CD14-positive monocyte (primary cell): Measurements from ENCODE around the gene DQX1. TPM values are rescaled to one million over a fixed set of nuclear protein-coding genes. Genes with fewer than 3 reads are reported as not detected.
A peak's percentile ranks its signal among the peaks of the same experiment; 100 is the strongest.

Experiments used
- DNase-seq, 3 donors: peaks; one replicate each; pipeline ENCODE4 v3.0.0-alpha.2; 2011 to 2022
- H2AFZ ChIP-seq: 2 replicates; pipeline ENCODE4 v1.6.0; 2012; ENCODE audit warnings: mild to moderate bottlenecking, low read depth, low read length, inconsistent platforms; ENCODE audit not compliant: insufficient read depth, poor library complexity, severe bottlenecking
- H3K27ac ChIP-seq, 2 donors: 1 replicate in 1 of 2; 2 replicates in 1 of 2; pipeline ENCODE4 v1.5.1; 2012 to 2013; ENCODE audit warnings: low read length in 2 of 2, control low read depth in 1 of 2, inconsistent platforms in 1 of 2, low read depth in 1 of 2, mild to moderate bottlenecking in 1 of 2
- H3K27me3 ChIP-seq, 2 donors: one replicate each; pipeline versions ENCODE4 v1.6.0 to v1.6.1; 2011 to 2013; ENCODE audit warnings: low read length in 2 of 2; ENCODE audit not compliant: control insufficient read depth in 2 of 2, insufficient read depth in 2 of 2
- H3K36me3 ChIP-seq, 2 donors: replicated peaks in 1 of 2; 1 replicate in 1 of 2; 2 replicates in 1 of 2; pipeline versions ENCODE4 v1.5.1 to v1.6.1; 2012 to 2013; ENCODE audit warnings: low read length in 2 of 2, control low read depth in 1 of 2, inconsistent platforms in 1 of 2, mild to moderate bottlenecking in 1 of 2; ENCODE audit not compliant: insufficient read depth in 2 of 2, control insufficient read depth in 1 of 2
- H3K4me1 ChIP-seq, 2 donors: 1 replicate in 1 of 2; 2 replicates in 1 of 2; pipeline versions ENCODE4 v1.5.1 to v1.6.1; 2012 to 2013; ENCODE audit warnings: low read length in 2 of 2, control low read depth in 1 of 2, inconsistent platforms in 1 of 2, mild to moderate bottlenecking in 1 of 2, moderate library complexity in 1 of 2; ENCODE audit not compliant: insufficient read depth in 2 of 2, control insufficient read depth in 1 of 2
- H3K4me2 ChIP-seq: replicated peaks from 2 replicates; pipeline ENCODE3; 2012; ENCODE audit warnings: low read length, moderate library complexity, mild to moderate bottlenecking; ENCODE audit not compliant: poor library complexity, severe bottlenecking; ENCODE audit errors: extremely low read depth
- H3K4me3 ChIP-seq, 3 experiments: fragments of 200-600 bp in 1 of 3; sonication (generic) in 1 of 3; replicated peaks in 1 of 3; 1 replicate in 2 of 3; 2 replicates in 1 of 3; pipeline ENCODE4 v1.5.1; 2011 to 2013; ENCODE audit warnings: low read length in 3 of 3, mild to moderate bottlenecking in 3 of 3, control low read depth in 2 of 3, low read depth in 2 of 3, inconsistent platforms in 1 of 3, moderate library complexity in 1 of 3
- H3K79me2 ChIP-seq: 2 replicates; pipeline ENCODE4 v1.6.0; 2012; ENCODE audit warnings: mild to moderate bottlenecking, control low read depth, inconsistent platforms, low read length, moderate library complexity; ENCODE audit not compliant: insufficient read depth
- H3K9ac ChIP-seq: 2 replicates; pipeline ENCODE4 v1.6.0; 2017; ENCODE audit warnings: low read length, mild to moderate bottlenecking; ENCODE audit not compliant: insufficient read depth, poor library complexity, severe bottlenecking
- H3K9me3 ChIP-seq, 2 donors: replicated peaks in 1 of 2; 1 replicate in 1 of 2; 2 replicates in 1 of 2; pipeline versions ENCODE4 v1.5.1 to v1.6.1; 2012 to 2013; ENCODE audit warnings: low read length in 2 of 2, control low read depth in 1 of 2; ENCODE audit not compliant: control insufficient read depth in 1 of 2, insufficient read depth in 1 of 2
- H4K20me1 ChIP-seq: 2 replicates; pipeline ENCODE4 v1.6.0; 2012; ENCODE audit warnings: mild to moderate bottlenecking, low read length, control low read depth, moderate library complexity; ENCODE audit not compliant: insufficient read depth
- H3K27ac Mint-ChIP-seq, 7 donors: one replicate each; pipeline ENCODE4 v1.8.0; 2020; ENCODE audit warnings: mild to moderate bottlenecking in 7 of 7, mixed read lengths in 7 of 7, moderate library complexity in 6 of 7, inconsistent platforms in 2 of 7
- H3K27me3 Mint-ChIP-seq, 3 donors: one replicate each; pipeline ENCODE4 v1.8.0; 2021 to 2022; ENCODE audit warnings: low read depth in 3 of 3, mild to moderate bottlenecking in 3 of 3, mixed read lengths in 3 of 3, moderate library complexity in 3 of 3, inconsistent platforms in 1 of 3
- H3K36me3 Mint-ChIP-seq, 2 donors: one replicate each; pipeline ENCODE4 v1.8.0; 2020; ENCODE audit warnings: mixed read lengths in 2 of 2, inconsistent platforms in 1 of 2, mild to moderate bottlenecking in 1 of 2
- H3K4me1 Mint-ChIP-seq: one replicate; pipeline ENCODE4 v1.8.0; 2020; ENCODE audit warnings: mild to moderate bottlenecking, mixed read lengths
- H3K4me3 Mint-ChIP-seq, 2 donors: one replicate each; pipeline ENCODE4 v1.8.0; 2020; ENCODE audit warnings: mild to moderate bottlenecking in 2 of 2, mixed read lengths in 2 of 2, moderate library complexity in 1 of 2
- H3K9me3 Mint-ChIP-seq, 7 donors: one replicate each; pipeline ENCODE4 v1.8.0; 2020 to 2022; ENCODE audit warnings: mixed read lengths in 7 of 7, mild to moderate bottlenecking in 6 of 7, moderate library complexity in 6 of 7, inconsistent platforms in 2 of 7
- WGBS: methylation state at CpG from one replicate; pipeline ENCODE4 v1.1.5; 2013; ENCODE audit warnings: missing lambda C conversion rate; ENCODE audit not compliant: insufficient coverage; 5-methylcytosine and 5-hydroxymethylcytosine counted together
- intact Hi-C, 2 donors: fragments of 100-400 bp; cut with micrococcal nuclease; formaldehyde crosslinking; loops; one replicate each; pipeline versions ENCODE4 v1.15.0 to v1.15.1; 2023
- polyA plus RNA-seq, 3 donors: library from polyadenylated mRNA; depleted of rRNA in 1 of 3; unstranded in 2 of 3; stranded (reverse) in 1 of 3; fragments of 300-500 nt in 2 of 3; fragments of >200 nt in 1 of 3; fragmentation: Illumina TruSeq in 2 of 3; gene quantifications; 1 replicate in 2 of 3; 2 replicates in 1 of 3; pipeline ENCODE4 v1.2.3, GENCODE V29; 2012 to 2021
- TF ChIP-seq, protein P1 (sequence below): fragments of 200-600 bp; IDR thresholded peaks from one replicate; pipeline ENCODE4 v1.8.0; 2022; ENCODE audit warnings: antibody characterized with exemption, mild to moderate bottlenecking

Gene DQX1
- polyA plus RNA-seq, 3 donors: 0.36 TPM; not detected in 2

DNA sequence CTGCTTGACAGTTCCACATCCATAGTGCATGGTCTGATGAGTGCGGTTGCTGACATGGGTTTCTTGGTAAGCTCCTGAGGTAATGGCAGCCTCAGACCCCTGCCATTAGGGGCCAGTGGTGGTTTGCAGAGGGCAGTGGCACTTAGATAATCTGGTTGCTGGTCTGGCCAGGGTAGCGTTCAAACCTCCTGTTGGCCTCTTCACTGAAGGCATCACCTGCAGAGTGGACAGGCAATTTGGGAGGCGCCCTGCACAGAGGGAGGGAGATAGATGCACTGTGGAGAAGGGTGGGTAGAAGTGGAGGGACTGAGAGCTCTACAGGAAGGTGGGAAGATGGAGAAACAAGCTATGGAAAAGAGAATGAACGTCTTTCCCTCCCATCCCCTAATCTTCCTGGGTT is 7.4 kb upstream of the DQX1 start:
- intact Hi-C loops: loop anchor here in 1 of 2 donors (10.0 kb wide), 1 partner anchor 51 kb away; no protein-coding TSS in a partner anchor
- TF ChIP-seq, protein P1, sequence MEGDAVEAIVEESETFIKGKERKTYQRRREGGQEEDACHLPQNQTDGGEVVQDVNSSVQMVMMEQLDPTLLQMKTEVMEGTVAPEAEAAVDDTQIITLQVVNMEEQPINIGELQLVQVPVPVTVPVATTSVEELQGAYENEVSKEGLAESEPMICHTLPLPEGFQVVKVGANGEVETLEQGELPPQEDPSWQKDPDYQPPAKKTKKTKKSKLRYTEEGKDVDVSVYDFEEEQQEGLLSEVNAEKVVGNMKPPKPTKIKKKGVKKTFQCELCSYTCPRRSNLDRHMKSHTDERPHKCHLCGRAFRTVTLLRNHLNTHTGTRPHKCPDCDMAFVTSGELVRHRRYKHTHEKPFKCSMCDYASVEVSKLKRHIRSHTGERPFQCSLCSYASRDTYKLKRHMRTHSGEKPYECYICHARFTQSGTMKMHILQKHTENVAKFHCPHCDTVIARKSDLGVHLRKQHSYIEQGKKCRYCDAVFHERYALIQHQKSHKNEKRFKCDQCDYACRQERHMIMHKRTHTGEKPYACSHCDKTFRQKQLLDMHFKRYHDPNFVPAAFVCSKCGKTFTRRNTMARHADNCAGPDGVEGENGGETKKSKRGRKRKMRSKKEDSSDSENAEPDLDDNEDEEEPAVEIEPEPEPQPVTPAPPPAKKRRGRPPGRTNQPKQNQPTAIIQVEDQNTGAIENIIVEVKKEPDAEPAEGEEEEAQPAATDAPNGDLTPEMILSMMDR: no peak
- peaks cover 0 to 4% (median 2%) of the 10 kb centered on the region in 3 donors for H3K27me3 Mint-ChIP-seq
- no peak overlapping the region for H2AFZ ChIP-seq
- H3K79me2 ChIP-seq: peaks cover 19% of the 10 kb centered on the region
- peaks cover 6 to 18% of the 10 kb centered on the region in 2 donors for H3K36me3 ChIP-seq
- no peak overlapping the region for H3K9ac ChIP-seq
- H3K27me3 ChIP-seq: no peaks in the 10 kb centered on the region
- WGBS: 100% methylated on average over 2 of the region's 4 CpGs
- H3K4me2 ChIP-seq: no peak overlapping the region
- H4K20me1 ChIP-seq: peaks cover 7% of the 10 kb centered on the region
- H3K9me3 ChIP-seq: no peaks in the 10 kb centered on the region
- no peak overlapping the region for H3K4me3 Mint-ChIP-seq
- H3K36me3 Mint-ChIP-seq: peaks cover 19 to 21% of the 10 kb centered on the region in 2 donors
- H3K4me3 ChIP-seq: no peak overlapping the region
- H3K27ac Mint-ChIP-seq: no peak overlapping the region
- H3K27ac ChIP-seq: no peak overlapping the region
- H3K4me1 Mint-ChIP-seq: peaks cover 22% of the 10 kb centered on the region
- peaks cover 18 to 26% of the 10 kb centered on the region in 2 donors for H3K4me1 ChIP-seq
- DNase-seq: no peak
- no peaks in the 10 kb centered on the region for H3K9me3 Mint-ChIP-seq

DNA sequence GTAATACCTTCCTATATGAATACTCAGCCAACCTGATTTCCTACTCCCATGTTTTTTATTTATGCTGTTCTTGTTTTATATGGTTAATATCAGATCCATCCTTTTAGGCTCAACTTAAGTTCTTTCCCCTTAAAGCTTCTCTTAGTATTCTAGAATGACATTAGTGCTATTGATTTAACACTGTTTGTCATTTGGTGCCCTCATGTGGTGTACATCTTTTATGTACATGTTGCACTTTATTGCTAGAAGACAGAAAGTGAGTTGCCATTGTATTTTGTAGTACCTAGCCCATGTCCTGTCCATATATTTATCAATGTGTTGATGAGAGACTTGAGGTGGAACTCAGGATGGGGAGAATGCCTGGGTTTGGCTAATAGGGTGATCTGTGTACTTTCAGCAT is 6.2 kb upstream of the DQX1 start:
- peaks cover 15 to 29% of the 10 kb centered on the region in 2 donors for H3K36me3 ChIP-seq
- no peaks in the 10 kb centered on the region for H3K9me3 ChIP-seq
- H3K79me2 ChIP-seq: peaks cover 29% of the 10 kb centered on the region
- peak in 1 of 3 donors; percentile 41 for DNase-seq
- H3K36me3 Mint-ChIP-seq: peaks cover 30 to 33% of the 10 kb centered on the region in 2 donors
- peaks cover 23 to 33% of the 10 kb centered on the region in 2 donors for H3K4me1 ChIP-seq
- TF ChIP-seq, protein P1: peak; percentile 28
- no peaks in the 10 kb centered on the region for H3K9me3 Mint-ChIP-seq
- no peak overlapping the region for H3K9ac ChIP-seq
- intact Hi-C loops: loop anchor here in 1 of 2 donors (10.0 kb wide), 1 partner anchor 53 kb away; no protein-coding TSS in a partner anchor
- H3K27me3 Mint-ChIP-seq: peaks cover 0 to 4% (median 0%) of the 10 kb centered on the region in 3 donors
- no peak overlapping the region for H2AFZ ChIP-seq
- peaks cover 17% of the 10 kb centered on the region for H4K20me1 ChIP-seq
- H3K4me2 ChIP-seq: no peak overlapping the region
- no peak overlapping the region for H3K4me3 ChIP-seq
- no peak overlapping the region for H3K27ac ChIP-seq
- no peaks in the 10 kb centered on the region for H3K27me3 ChIP-seq
- H3K4me1 Mint-ChIP-seq: peaks cover 31% of the 10 kb centered on the region
- H3K4me3 Mint-ChIP-seq: no peak overlapping the region
- H3K27ac Mint-ChIP-seq: no peak overlapping the region
